Keratinocyte (primary cell): Measurements from ENCODE around the gene ELOVL7. TPM values are rescaled to one million over a fixed set of nuclear protein-coding genes. Genes with fewer than 3 reads are reported as not detected.

Experiments used
- DNase-seq: peaks from one replicate; pipeline ENCODE4 v3.0.0-alpha.2; 2011; ENCODE audit warnings: low read depth, missing footprints, low spot score
- FAIRE-seq: peaks from 2 replicates; lab custom pipeline; 2011; peaks lifted over from hg19 to GRCh38; lab: Jason Lieb, UNC
- H2AFZ ChIP-seq: 2 replicates; pipeline ENCODE4 v1.6.0; 2012; ENCODE audit warnings: low read length, control low read depth, inconsistent platforms; ENCODE audit not compliant: control insufficient read depth
- H3K27ac ChIP-seq: 2 replicates; pipeline ENCODE4 v1.5.1; 2011; ENCODE audit warnings: low read length; ENCODE audit not compliant: control insufficient read depth, insufficient read depth
- H3K27me3 ChIP-seq: 3 replicates; pipeline ENCODE4 v1.6.0; 2011; ENCODE audit warnings: low read length; ENCODE audit not compliant: control insufficient read depth, insufficient read depth; ENCODE audit errors: extremely low read depth
- H3K36me3 ChIP-seq, 2 experiments: 2 replicates in 1 of 2; 3 replicates in 1 of 2; pipeline ENCODE4 v1.5.1; 2011; ENCODE audit warnings: low read length in 2 of 2, mild to moderate bottlenecking in 1 of 2; ENCODE audit not compliant: control insufficient read depth in 2 of 2, insufficient read depth in 2 of 2; ENCODE audit errors: extremely low read depth in 1 of 2
- H3K4me1 ChIP-seq: 3 replicates; pipeline ENCODE4 v1.5.1; 2011; ENCODE audit warnings: low read length; ENCODE audit not compliant: control insufficient read depth, insufficient read depth; ENCODE audit errors: extremely low read depth
- H3K4me2 ChIP-seq: 3 replicates; pipeline ENCODE4 v1.6.0; 2011; ENCODE audit warnings: low read depth, low read length; ENCODE audit not compliant: control insufficient read depth, insufficient read depth; ENCODE audit errors: extremely low read depth
- H3K4me3 ChIP-seq, 3 experiments: fragments of 200-600 bp in 1 of 3; sonication (generic) in 1 of 3; 2 replicates in 2 of 3; 3 replicates in 1 of 3; pipeline ENCODE4 v1.5.1; 2011 to 2016; ENCODE audit warnings: low read length in 3 of 3, mild to moderate bottlenecking in 3 of 3, control low read depth in 2 of 3, inconsistent platforms in 1 of 3, low read depth in 1 of 3, mixed read lengths in 1 of 3, mixed run types in 1 of 3, moderate library complexity in 1 of 3; ENCODE audit not compliant: control insufficient read depth in 2 of 3, insufficient read depth in 2 of 3; ENCODE audit errors: extremely low read depth in 1 of 3
- H3K79me2 ChIP-seq: 2 replicates; pipeline ENCODE4 v1.6.0; 2012; ENCODE audit warnings: low read length; ENCODE audit not compliant: control insufficient read depth, insufficient read depth
- H3K9ac ChIP-seq: 3 replicates; pipeline ENCODE4 v1.6.0; 2011; ENCODE audit warnings: low read length; ENCODE audit not compliant: control insufficient read depth, insufficient read depth; ENCODE audit errors: extremely low read depth
- H3K9me1 ChIP-seq: 3 replicates; pipeline ENCODE4 v1.6.0; 2011; ENCODE audit warnings: low read length; ENCODE audit not compliant: control insufficient read depth, insufficient read depth; ENCODE audit errors: extremely low read depth
- H3K9me3 ChIP-seq: 2 replicates; pipeline ENCODE4 v1.5.1; 2012; ENCODE audit warnings: low read depth, low read length; ENCODE audit not compliant: control insufficient read depth
- H4K20me1 ChIP-seq: 3 replicates; pipeline ENCODE4 v1.6.0; 2011; ENCODE audit warnings: low read length; ENCODE audit not compliant: control insufficient read depth, insufficient read depth; ENCODE audit errors: extremely low read depth
- CTCF ChIP-seq, 3 experiments: IDR thresholded peaks in 1 of 3; conservative IDR thresholded peaks in 1 of 3; optimal IDR thresholded peaks in 1 of 3; 2 replicates in 2 of 3; 3 replicates in 1 of 3; pipeline versions ENCODE3 to v1.5.1; 2011; ENCODE audit warnings: low read length in 3 of 3, mild to moderate bottlenecking in 3 of 3, moderate library complexity in 2 of 3, control low read depth in 1 of 3, inconsistent platforms in 1 of 3; ENCODE audit not compliant: insufficient read depth in 2 of 3; ENCODE audit errors: extremely low read depth in 1 of 3
- EZH2 ChIP-seq: IDR thresholded peaks from one replicate; pipeline ENCODE4 v1.6.1; 2012; ENCODE audit warnings: inconsistent platforms, mild to moderate bottlenecking, low read length, moderate library complexity
- dilution Hi-C: fragments of 300-500 bp; cut with MboI; formaldehyde crosslinking; loops from one replicate; pipeline ENCODE4 v1.7.0; 2020; ENCODE audit warnings: low sequenced_read_pairs; ENCODE audit not compliant: extremely low pct_ligation_motif_present
- polyA plus RNA-seq, 5 experiments: library from polyadenylated mRNA; depleted of rRNA in 3 of 5; stranded (reverse) in 3 of 5; stranded (forward) in 1 of 5; unstranded in 1 of 5; fragments of >200 nt; gene quantifications; 1 replicate in 1 of 5; 2 replicates in 3 of 5; 3 replicates in 1 of 5; pipeline versions ENCODE4 v1.2.1 to v1.2.3, GENCODE V29; 2011 to 2012; ENCODE audit warnings: missing spikeins in 2 of 5, low read depth in 1 of 5, low replicate concordance in 1 of 5

ELOVL7 gene
- polyA plus RNA-seq, 1 donor (not counting 4 experiments of a cell fraction or from before 2014, with no cell fraction given): 12.0 TPM

- DNase-seq (no peak), FAIRE-seq (no peak)
- no peaks in the 10 kb centered on the region for H3K36me3 ChIP-seq
- TF ChIP-seq EZH2 (no peak), CTCF (optimal IDR thresholded peaks at IDR 0.05 in 1 of 3, IDR thresholded peaks at IDR 0.05 in 1 of 3, conservative IDR thresholded peaks at IDR 0.05 in 1 of 3; ENCODE audit: extremely low read depth in 1 of 3, insufficient read depth in 2 of 3, low read length in 3 of 3) (no peak)
- no peak overlapping the region for H3K4me2 ChIP-seq
- no peaks in the 10 kb centered on the region for H3K79me2 ChIP-seq
- peaks cover 17% of the 10 kb centered on the region for H3K4me1 ChIP-seq
- H2AFZ ChIP-seq: no peak overlapping the region
- H3K27ac ChIP-seq: no peak overlapping the region
- no peaks in the 10 kb centered on the region for H3K9me3 ChIP-seq
- no peaks in the 10 kb centered on the region for H3K27me3 ChIP-seq
- dilution Hi-C loops: no loop called here
- H4K20me1 ChIP-seq: no peaks in the 10 kb centered on the region
- H3K9me1 ChIP-seq: no peaks in the 10 kb centered on the region
- H3K4me3 ChIP-seq: no peak overlapping the region
- no peak overlapping the region for H3K9ac ChIP-seq
Measured at GRCh38 chr5:60809891-60810425, 34.1 kb downstream of the ELOVL7 start.

- FAIRE-seq: no peak
Measured at GRCh38 chr5:60806591-60807243, 37.4 kb downstream of the ELOVL7 start.

More at GRCh38 chr5:60806591-60807243, 37.4 kb downstream of the ELOVL7 start:
- H3K27me3 ChIP-seq: no peaks in the 10 kb centered on the region
- DNase-seq: no peak
- H3K4me1 ChIP-seq: peaks cover 17% of the 10 kb centered on the region
- H3K4me3 ChIP-seq: no peak overlapping the region
- no peaks in the 10 kb centered on the region for H3K36me3 ChIP-seq
- no peak overlapping the region for H3K27ac ChIP-seq
- TF ChIP-seq CTCF (optimal IDR thresholded peaks at IDR 0.05 in 1 of 3, IDR thresholded peaks at IDR 0.05 in 1 of 3, conservative IDR thresholded peaks at IDR 0.05 in 1 of 3; ENCODE audit: extremely low read depth in 1 of 3, insufficient read depth in 2 of 3, low read length in 3 of 3) (no peak), EZH2 (no peak)
- dilution Hi-C loops: no loop called here
- no peaks in the 10 kb centered on the region for H4K20me1 ChIP-seq
- no peaks in the 10 kb centered on the region for H3K9me3 ChIP-seq
- H3K9ac ChIP-seq: no peak overlapping the region
- H3K79me2 ChIP-seq: no peaks in the 10 kb centered on the region
- H2AFZ ChIP-seq: no peak overlapping the region
- no peak overlapping the region for H3K4me2 ChIP-seq
- no peaks in the 10 kb centered on the region for H3K9me1 ChIP-seq
